Epithelial cell of esophagus (primary cell): ENCODE measurements around the gene GYS2.

Source experiments
- DNase-seq: peaks from one replicate; pipeline ENCODE4 v3.0.0; 2010; ENCODE audit warnings: low read depth
- H3K4me3 ChIP-seq: 2 replicates; pipeline ENCODE4 v1.5.1; 2011; ENCODE audit warnings: mild to moderate bottlenecking, low read length, control low read depth
- TF ChIP-seq, protein P1 (sequence below): IDR thresholded peaks from 2 replicates; pipeline ENCODE4 v1.5.1; 2011; ENCODE audit warnings: low read depth, mild to moderate bottlenecking, low read length, control low read depth, inconsistent platforms; ENCODE audit not compliant: insufficient read depth; ENCODE audit errors: missing control alignments

GYS2 gene

DNA sequence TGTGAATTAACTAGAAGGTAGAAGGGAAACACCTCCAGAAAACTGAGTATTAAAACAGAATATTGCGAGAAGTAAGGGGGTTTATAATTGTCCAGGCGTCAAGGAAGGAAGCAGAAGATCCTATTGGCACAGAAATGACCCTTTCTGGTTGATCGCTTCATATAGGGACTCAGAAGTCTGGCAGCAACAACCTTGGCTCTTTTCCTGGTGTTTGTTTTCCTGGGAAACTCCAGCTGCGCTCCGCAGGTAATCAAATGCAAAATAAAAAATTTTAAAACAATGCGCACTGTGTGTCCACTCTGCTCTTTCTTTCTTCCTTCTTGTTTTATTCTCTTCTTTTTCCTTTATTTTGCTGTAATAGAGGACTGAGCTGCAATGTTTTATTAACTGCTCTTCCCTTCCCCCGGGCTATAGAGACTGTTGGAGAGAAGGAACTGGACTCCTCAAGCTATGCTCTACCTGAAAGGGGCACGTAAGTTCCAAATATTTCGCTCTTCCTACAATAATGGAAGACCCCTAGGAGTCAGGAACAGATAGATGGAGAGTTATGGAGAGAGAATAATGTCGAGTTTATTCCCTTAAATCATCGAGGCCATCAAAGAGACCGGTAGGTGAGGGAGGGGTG lies 77.8 kb downstream of the GYS2 start:
- DNase-seq, result no peak
- TF ChIP-seq, protein P1, sequence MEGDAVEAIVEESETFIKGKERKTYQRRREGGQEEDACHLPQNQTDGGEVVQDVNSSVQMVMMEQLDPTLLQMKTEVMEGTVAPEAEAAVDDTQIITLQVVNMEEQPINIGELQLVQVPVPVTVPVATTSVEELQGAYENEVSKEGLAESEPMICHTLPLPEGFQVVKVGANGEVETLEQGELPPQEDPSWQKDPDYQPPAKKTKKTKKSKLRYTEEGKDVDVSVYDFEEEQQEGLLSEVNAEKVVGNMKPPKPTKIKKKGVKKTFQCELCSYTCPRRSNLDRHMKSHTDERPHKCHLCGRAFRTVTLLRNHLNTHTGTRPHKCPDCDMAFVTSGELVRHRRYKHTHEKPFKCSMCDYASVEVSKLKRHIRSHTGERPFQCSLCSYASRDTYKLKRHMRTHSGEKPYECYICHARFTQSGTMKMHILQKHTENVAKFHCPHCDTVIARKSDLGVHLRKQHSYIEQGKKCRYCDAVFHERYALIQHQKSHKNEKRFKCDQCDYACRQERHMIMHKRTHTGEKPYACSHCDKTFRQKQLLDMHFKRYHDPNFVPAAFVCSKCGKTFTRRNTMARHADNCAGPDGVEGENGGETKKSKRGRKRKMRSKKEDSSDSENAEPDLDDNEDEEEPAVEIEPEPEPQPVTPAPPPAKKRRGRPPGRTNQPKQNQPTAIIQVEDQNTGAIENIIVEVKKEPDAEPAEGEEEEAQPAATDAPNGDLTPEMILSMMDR, result no peak

DNA sequence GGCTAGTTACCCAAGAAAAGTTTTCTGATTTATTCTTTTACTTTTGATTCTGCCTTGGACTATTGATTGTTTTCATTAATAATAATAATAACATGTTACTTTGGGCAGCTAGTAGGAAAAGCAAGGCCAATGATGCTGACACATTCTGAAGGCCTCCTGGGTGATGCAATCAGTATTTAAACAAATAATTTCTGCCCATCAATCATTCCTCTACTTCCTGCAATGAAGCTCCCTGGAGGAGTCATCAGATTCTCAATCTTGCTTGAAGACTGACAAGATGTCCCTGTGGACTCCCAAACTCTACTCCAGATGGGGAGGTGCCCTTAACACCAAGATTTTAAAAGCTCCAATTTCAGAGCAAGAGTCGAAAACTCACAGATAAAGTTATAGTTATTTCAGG lies 78.6 kb downstream of the GYS2 start, which contains the start of gene SPX:
SPX (plus strand) TSS at position 244 of the 400 bp plus-strand sequence. CDS start 177 bp downstream, outside the sequence.
- TF ChIP-seq, protein P1, result no peak
- peak; percentile 85 for DNase-seq
- peak within 1 kb of the TSS; percentile 63 for H3K4me3 ChIP-seq

More for the DNA sequence above, 77.8 kb downstream of the GYS2 start:
- H3K4me3 ChIP-seq, result peak overlapping the region; percentile 63

DNA sequence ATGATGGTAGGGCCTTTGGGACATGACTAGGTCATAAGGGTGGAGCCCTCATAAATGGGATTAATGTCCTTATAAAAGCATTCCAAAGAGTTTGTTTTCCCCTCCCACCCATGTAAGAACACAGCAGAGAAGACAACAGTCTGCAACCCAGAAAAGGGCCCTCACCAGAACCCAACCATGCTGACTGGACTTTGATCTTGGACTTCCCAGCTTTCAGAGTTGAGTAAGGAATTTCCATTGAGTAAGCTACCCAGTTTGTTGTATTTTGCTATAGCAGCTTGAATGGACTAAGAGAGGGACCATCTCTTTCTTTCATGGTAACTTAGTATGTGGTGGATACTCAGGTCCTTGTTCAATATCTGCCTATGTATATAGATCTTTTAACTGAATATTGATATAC lies 81.5 kb downstream of the GYS2 start:
- no peak overlapping the region for H3K4me3 ChIP-seq
- DNase-seq, result no peak
- TF ChIP-seq, protein P1, result no peak

DNA sequence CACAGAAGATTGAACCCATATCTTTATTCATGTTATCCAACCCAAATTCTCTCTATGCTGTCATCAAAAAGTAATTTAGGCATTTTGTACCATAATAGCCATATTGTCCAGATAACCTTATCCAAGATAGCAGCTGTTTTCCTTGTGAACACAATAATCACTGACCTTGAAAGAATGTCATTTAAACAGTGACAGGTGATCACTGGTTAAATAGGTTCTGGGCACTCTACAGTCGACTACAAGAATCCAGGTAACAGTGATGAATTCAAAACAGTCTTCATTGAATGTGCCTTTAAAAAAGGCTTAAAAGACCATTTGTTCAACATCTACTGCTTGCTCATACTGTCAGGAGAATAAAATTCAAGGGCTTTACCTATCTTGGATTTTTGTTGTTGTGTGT lies 83.1 kb downstream of the GYS2 start:
- TF ChIP-seq, protein P1, result no peak
- DNase-seq, result no peak
- no peak overlapping the region for H3K4me3 ChIP-seq

DNA sequence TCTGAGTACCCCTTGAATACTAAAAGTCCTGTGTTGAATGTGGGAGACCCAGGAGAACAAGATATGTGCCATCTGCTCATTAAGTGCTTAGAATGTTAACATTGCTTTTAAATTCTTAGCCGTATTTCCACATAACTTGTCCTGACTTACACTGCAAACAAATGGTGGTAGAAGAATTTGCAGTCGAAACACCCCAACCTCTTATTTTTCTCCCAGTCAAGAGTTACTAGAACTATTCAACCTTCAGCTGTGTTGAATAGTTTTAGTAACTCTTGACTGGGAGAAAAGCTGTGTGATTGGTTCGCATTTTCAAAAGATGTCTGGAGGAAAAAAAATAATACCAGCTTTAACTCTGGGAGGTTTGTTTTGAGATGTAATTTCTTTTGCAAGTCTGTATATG lies 86.2 kb downstream of the GYS2 start:
- DNase-seq, result no peak
- no peak overlapping the region for H3K4me3 ChIP-seq
- TF ChIP-seq, protein P1, result no peak

DNA sequence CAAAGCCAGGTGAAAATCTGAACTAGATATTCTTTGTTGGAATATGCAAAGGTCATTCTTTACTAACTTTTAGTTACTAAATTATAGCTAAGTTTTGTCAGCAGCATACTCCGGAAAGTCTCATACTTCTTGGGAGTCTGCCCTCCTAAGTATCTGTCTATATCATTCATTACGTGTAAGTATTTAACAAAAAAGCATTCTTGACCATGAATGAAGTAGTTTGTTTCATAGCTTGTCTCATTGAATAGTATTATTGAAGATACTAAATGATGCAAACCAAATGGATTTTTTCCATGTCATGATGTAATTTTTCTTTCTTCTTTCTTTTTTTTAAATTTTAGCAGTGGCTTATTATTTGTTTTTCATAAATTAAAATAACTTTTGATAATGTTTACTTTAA lies 88.4 kb downstream of the GYS2 start:
- DNase-seq, result no peak
- TF ChIP-seq, protein P1, result no peak
- no peak overlapping the region for H3K4me3 ChIP-seq

DNA sequence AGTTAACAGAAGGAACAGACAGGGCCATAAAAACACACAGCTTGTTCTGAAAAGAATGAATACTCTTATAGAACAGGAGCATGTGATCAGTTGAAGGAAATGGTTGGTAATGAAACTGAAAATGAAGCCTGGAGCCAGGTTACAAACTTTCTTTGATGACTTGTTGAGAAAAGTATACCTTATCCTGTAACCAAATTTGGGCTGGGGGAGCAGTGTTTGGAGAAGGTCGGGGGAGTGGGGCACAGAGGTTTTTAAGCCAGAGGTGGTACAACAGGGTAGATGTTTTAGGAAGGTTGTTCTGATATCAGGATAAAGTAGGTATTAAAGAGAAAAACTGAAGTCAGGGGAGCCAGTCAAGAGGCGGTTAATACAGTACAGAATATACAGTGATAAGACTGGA lies 94.9 kb downstream of the GYS2 start:
- no peak for DNase-seq
- H3K4me3 ChIP-seq, result no peak overlapping the region
- TF ChIP-seq, protein P1, result no peak
